ENCODE results near the gene SNORC. TPM values are rescaled to one million over a fixed set of nuclear protein-coding genes. Genes with fewer than 3 reads are reported as not detected.

SNORC gene
- total RNA-seq, 1 donor from 2014 or later, result not detected

DNA sequence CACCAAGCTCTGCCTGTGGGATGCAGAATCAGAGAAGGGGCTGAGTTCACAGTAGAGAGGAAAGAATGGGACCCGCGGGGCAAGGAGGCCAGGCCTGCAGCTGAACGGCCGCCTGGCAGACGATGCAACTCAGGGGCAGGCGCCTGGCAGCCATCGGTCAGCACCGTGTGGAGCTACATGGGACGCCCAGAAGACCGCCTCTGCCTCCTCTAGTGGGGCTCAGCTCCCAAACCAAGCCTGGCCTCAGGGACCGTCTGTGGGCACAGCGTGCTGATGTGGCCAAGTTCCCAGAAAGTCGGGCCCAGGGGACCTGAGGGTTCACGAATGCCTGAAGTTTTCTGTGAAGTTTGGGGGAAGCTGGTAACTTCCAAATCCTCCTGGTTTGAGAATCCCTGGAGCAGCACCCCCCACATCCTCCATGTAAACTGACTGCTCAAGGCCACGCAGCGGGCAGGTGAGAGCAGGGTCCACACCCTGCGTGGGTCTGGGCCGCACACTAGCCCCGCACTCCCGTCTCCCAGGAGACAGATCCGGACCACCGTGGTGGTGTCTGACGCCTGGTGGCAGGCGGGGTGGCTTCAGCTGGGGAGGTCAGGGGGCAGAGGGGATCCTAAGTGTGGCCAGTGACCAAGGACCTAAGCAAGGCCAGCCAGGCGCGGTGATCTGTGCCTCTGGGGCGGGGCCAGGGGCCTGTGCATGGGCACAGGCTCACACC lies 14.6 kb downstream of the SNORC start:
- H3K4me1 Mint-ChIP-seq, result no peaks in the 10 kb centered on the region
- H3K27me3 ChIP-seq, result no peaks in the 10 kb centered on the region
- H3K27ac ChIP-seq, result no peak overlapping the region
- H3K36me3 ChIP-seq, result no peaks in the 10 kb centered on the region
- no peak overlapping the region for H3K4me3 Mint-ChIP-seq
- no peaks in the 10 kb centered on the region for H3K79me2 ChIP-seq (ENCODE audit: low read depth)
- peaks cover 2% of the 10 kb centered on the region for H3K36me3 Mint-ChIP-seq
- H3K27ac Mint-ChIP-seq, result peak overlapping the region; percentile 87
- H3K4me3 ChIP-seq, result no peak overlapping the region
- DNase-seq (ENCODE audit: low spot score), result no peak
- H3K4me1 ChIP-seq, result no peaks in the 10 kb centered on the region
- H3F3A ChIP-seq (ENCODE audit: low read depth), result no peaks in the 10 kb centered on the region
- H3K9me3 Mint-ChIP-seq, result no peaks in the 10 kb centered on the region
- H3K4me2 ChIP-seq, result no peak overlapping the region
- TF ChIP-seq, protein P1, sequence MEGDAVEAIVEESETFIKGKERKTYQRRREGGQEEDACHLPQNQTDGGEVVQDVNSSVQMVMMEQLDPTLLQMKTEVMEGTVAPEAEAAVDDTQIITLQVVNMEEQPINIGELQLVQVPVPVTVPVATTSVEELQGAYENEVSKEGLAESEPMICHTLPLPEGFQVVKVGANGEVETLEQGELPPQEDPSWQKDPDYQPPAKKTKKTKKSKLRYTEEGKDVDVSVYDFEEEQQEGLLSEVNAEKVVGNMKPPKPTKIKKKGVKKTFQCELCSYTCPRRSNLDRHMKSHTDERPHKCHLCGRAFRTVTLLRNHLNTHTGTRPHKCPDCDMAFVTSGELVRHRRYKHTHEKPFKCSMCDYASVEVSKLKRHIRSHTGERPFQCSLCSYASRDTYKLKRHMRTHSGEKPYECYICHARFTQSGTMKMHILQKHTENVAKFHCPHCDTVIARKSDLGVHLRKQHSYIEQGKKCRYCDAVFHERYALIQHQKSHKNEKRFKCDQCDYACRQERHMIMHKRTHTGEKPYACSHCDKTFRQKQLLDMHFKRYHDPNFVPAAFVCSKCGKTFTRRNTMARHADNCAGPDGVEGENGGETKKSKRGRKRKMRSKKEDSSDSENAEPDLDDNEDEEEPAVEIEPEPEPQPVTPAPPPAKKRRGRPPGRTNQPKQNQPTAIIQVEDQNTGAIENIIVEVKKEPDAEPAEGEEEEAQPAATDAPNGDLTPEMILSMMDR (IDR thresholded peaks at IDR 0.05), result no peak
- TF ChIP-seq EZH2phosphoT487 (IDR thresholded peaks at IDR 0.05), result no peak
- no peak for TF ChIP-seq EZH2 (IDR thresholded peaks at IDR 0.05)
- H3K27me3 Mint-ChIP-seq (ENCODE audit: insufficient read depth, low read depth), result peaks cover 15% of the 10 kb centered on the region
- H4K20me1 ChIP-seq (ENCODE audit: low read depth), result no peaks in the 10 kb centered on the region
- no peak overlapping the region for H2AFZ ChIP-seq (replicated peaks)
- no peak overlapping the region for H3K9ac ChIP-seq
- H3K9me3 ChIP-seq (ENCODE audit: low read depth), result no peaks in the 10 kb centered on the region

DNA sequence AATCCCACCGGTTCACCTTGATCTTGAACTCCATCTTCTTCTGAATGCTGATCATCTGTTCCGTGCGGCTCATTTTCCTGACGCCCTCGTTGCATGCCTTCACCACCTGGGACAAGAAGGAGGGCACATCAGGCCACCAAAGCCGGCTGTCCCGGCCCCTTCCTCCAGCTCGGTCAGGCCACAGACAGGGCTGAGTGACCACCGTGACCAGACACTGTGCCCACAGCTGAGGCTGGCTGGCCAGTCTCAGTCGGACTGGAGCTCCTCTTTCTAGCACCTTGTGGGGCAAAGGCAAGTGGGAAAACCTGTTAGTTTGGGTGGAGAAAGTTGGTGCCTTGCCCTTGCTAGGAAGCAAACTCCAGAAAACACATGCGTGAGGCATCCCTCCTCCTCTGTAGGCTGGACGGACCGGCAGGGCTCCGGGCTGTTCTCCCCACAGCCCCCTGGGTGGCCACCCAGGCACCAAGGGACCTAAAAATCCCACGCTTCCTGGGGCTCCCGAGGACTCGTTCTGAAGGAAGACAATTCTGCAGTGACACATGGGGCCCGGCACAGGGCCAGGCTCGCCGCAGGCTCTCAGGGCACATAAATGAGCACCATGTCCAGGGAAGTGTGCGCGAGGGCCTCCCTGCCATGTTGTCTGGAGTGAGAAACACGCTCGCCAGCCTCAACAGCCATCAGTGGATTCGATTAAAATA lies 15.3 kb downstream of the SNORC start:
- Mint-ChIP-seq H3K4me3 (no peak overlapping the region), H3K9me3 (no peaks in the 10 kb centered on the region), H3K27me3 (ENCODE audit: insufficient read depth, low read depth) (peaks cover 13% of the 10 kb centered on the region), H3K36me3 (peaks cover 2% of the 10 kb centered on the region), H3K4me1 (peaks cover 3% of the 10 kb centered on the region), H3K27ac (no peak overlapping the region)
- Histone ChIP-seq H2AFZ (replicated peaks) (no peak overlapping the region), H4K20me1 (ENCODE audit: low read depth) (no peaks in the 10 kb centered on the region), H3K27ac (no peak overlapping the region), H3K4me1 (peaks cover 1% of the 10 kb centered on the region), H3K4me2 (no peak overlapping the region), H3F3A (ENCODE audit: low read depth) (no peaks in the 10 kb centered on the region), H3K79me2 (ENCODE audit: low read depth) (no peaks in the 10 kb centered on the region), H3K4me3 (no peak overlapping the region), H3K36me3 (no peaks in the 10 kb centered on the region), H3K27me3 (no peaks in the 10 kb centered on the region), H3K9ac (no peak overlapping the region), H3K9me3 (ENCODE audit: low read depth) (no peaks in the 10 kb centered on the region)
- DNase-seq (ENCODE audit: low spot score), result no peak
- TF ChIP-seq, protein P1 (IDR thresholded peaks at IDR 0.05), result no peak
- TF ChIP-seq EZH2phosphoT487 (IDR thresholded peaks at IDR 0.05) (no peak), EZH2 (IDR thresholded peaks at IDR 0.05) (no peak)

DNA sequence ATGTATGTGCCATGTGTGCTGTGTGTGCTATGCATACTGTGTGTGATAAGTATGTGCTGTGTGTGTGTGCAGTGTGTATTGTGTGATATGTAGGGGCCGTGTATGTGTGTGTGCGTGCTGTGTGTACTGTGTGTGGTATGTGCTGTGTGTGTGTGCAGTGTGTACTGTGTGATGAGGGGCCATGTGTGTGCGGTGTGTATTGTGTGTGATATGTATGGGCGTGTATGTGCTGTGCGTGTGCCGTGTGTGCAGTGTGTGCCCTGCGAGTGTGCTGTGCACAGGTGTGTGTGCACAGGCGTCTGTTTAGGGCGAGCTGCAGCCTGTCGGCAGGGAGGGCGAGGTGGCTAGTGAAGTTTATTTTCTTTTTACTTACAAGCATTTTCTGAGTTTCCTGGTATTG lies 16.1 kb downstream of the SNORC start:
- Histone ChIP-seq H3K36me3 (no peaks in the 10 kb centered on the region), H3K27ac (no peak overlapping the region), H3K79me2 (ENCODE audit: low read depth) (no peaks in the 10 kb centered on the region), H3K4me2 (no peak overlapping the region), H3K9me3 (ENCODE audit: low read depth) (no peaks in the 10 kb centered on the region), H3F3A (ENCODE audit: low read depth) (no peaks in the 10 kb centered on the region), H3K27me3 (no peaks in the 10 kb centered on the region), H4K20me1 (ENCODE audit: low read depth) (no peaks in the 10 kb centered on the region), H2AFZ (replicated peaks) (no peak overlapping the region), H3K4me1 (peaks cover 9% of the 10 kb centered on the region), H3K9ac (no peak overlapping the region), H3K4me3 (no peak overlapping the region)
- Mint-ChIP-seq H3K4me1 (peaks cover 10% of the 10 kb centered on the region), H3K9me3 (no peaks in the 10 kb centered on the region), H3K36me3 (peaks cover 2% of the 10 kb centered on the region), H3K27me3 (ENCODE audit: insufficient read depth, low read depth) (peaks cover 14% of the 10 kb centered on the region), H3K27ac (peak overlapping the region; percentile 9), H3K4me3 (no peak overlapping the region)
- TF ChIP-seq EZH2phosphoT487 (IDR thresholded peaks at IDR 0.05) (no peak), EZH2 (IDR thresholded peaks at IDR 0.05) (no peak)
- TF ChIP-seq, protein P1 (IDR thresholded peaks at IDR 0.05), result no peak
- no peak for DNase-seq (ENCODE audit: low spot score)
